Lower leg skin (tissue), 3 donors: Measurements from ENCODE around the gene MPPE1.

Source experiments
- POLR2A ChIP-seq, 2 donors: fragments of 450-650 bp; IDR thresholded peaks; one replicate each; pipeline ENCODE4 v1.6.1; 2016 to 2017; ENCODE audit warnings: antibody characterized with exemption in 2 of 2, mild to moderate bottlenecking in 1 of 2, moderate library complexity in 1 of 2
- TF ChIP-seq, protein P1 (sequence below), 3 donors: fragments of 450-650 bp; IDR thresholded peaks; one replicate each; pipeline ENCODE4 v1.5.1; 2016; ENCODE audit warnings: antibody characterized with exemption in 3 of 3, mild to moderate bottlenecking in 3 of 3, moderate library complexity in 2 of 3

DNA sequence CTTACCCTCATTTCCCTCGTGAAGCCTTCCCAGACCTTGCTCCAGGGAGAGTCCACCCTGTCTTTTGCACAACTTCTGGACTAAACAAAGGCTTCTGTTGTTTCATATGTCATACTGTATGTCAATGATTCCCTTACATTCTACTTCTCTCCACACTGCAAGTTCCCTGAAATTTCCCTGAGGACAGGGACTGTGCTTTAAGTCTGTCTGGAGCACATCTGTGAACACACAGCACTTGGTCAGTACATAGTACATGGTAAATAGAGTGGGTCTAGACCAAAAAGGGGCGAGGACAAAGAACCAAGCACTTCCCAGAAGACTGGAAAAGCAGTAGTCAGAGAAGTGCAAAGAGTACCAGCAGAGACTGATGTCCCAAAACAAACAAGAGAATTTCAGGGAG is 49.5 kb upstream of the MPPE1 start:
- TF ChIP-seq, protein P1, sequence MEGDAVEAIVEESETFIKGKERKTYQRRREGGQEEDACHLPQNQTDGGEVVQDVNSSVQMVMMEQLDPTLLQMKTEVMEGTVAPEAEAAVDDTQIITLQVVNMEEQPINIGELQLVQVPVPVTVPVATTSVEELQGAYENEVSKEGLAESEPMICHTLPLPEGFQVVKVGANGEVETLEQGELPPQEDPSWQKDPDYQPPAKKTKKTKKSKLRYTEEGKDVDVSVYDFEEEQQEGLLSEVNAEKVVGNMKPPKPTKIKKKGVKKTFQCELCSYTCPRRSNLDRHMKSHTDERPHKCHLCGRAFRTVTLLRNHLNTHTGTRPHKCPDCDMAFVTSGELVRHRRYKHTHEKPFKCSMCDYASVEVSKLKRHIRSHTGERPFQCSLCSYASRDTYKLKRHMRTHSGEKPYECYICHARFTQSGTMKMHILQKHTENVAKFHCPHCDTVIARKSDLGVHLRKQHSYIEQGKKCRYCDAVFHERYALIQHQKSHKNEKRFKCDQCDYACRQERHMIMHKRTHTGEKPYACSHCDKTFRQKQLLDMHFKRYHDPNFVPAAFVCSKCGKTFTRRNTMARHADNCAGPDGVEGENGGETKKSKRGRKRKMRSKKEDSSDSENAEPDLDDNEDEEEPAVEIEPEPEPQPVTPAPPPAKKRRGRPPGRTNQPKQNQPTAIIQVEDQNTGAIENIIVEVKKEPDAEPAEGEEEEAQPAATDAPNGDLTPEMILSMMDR (IDR thresholded peaks at IDR 0.05): no peak
- no peak for TF ChIP-seq POLR2A (IDR thresholded peaks at IDR 0.05)
